Stimulated activated CD8-positive, alpha-beta memory T cell treated with anti-CD3 and anti-CD28 coated beads, Interleukin-12 subunit alpha, Interleukin-12 subunit beta, amount 100 ng/mL, for 1 hour (primary cell): ENCODE data around the gene RNF112.

Experiments used
- DNase-seq: peaks from one replicate; pipeline ENCODE4 v3.0.0-alpha.2; 2020; ENCODE audit warnings: low read depth

Gene RNF112

DNA sequence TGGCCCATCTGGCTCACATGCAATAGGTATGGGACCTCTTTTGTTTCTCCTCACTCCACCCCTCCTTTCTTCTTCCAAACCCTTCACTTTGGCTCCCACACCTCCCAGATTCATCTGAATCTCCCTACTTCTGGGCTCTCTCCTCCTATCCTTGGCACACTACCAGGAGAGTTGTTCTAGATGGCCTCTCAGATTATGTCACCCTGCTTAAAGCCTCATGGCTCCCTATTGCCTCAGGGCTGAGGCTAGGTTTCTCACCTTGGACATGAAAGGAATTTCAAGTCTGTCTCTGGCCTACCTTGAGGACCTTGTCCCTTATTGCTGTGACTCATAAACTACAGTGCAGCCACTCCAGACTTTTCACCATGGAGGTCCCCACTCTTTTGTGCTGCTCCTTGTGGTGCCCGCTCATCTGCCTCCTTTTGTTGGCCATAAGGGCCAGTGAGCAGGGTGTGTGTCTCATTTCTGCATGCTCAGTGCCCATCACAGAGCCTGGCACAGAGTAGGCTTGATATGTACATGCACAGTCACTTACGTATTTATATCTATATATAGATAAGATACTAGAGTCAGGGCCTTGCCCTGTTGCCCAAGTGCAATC, 23.0 kb upstream of the RNF112 start:
- DNase-seq: no peak

DNA sequence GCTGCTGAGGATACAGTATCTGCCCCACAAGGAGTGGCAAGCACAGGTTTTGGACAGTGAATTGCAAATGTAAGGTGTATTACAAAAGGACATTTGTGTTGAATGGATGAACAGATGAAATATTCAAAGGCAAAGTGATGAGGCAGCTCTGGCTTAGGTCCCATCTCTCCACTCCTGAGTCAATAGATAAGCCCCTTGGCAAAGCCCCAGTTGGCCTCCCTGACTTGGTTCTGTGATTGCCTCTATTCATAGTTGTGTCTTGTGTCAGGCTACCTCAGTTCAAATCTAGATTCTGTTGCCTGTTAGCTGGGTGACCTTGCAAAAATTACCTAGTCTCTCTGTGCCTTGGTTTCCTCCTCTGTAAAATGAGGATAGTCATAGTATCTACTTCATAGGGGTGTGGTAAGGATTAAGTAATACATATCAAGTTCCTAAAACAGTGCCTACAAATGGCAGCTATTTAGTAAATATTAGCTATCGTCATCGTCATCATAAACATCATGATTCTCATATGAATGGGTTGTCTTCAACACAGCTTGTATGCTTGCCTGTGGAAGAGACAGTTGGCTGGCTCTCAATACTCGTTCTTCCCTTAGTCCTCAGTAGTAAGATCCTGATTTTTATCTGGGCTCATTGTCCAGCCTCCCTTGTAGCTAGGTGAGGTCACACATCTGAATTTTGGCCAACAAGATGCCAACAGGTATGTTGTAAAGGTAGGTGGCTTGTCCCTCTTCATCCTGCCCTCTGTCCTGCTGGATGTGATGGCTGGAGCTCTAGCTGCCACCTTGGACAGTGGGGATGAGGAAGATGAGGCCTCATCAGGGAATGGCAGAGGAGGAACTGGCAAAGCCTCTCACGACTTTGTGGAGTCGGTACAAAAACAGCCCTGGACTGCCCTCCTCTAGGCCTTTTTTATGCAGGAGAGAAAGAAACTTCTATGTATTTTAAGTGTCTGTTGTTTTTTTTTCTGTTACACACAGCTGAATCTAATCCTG, 21.9 kb upstream of the RNF112 start:
- DNase-seq: no peak

DNA sequence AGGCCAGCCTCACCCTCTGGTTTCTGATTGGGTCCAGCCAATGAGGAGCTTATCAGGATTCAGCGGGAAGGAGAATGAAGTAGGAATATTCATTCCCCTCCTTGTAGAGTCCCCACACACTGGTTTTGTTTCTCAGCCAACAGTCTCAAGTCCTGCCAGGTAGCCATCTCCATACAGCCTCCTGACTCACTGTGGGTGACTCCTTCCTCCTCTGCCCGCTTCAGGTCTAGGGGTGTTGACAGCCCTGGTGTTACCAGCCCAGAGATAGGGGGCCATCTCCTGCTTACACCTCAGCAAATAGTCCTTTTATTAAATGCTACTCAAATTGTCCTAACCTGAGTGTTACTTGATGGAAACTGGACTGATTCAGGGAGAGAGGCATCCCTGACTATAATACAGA, 20.1 kb upstream of the RNF112 start:
- DNase-seq: no peak

DNA sequence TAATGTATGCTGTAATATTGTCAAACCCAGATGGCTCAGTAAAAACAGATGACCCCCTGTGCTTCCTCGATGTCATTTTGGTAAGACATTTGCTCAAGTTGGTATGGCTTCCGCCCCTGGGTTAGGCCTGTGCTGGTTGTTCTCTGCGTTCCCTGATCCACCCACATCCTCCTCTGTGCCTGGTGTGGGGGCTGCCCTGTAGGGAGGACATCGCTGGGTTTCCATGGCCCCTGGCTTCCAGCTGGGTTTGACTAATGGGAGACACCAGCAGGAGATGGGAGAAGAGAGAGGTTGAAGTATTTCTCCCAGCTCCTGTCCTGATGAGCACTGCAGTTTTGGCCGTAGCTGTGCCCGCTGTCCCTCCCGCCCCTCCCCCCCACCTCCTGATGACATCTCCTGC, 19.6 kb upstream of the RNF112 start:
- no peak for DNase-seq

DNA sequence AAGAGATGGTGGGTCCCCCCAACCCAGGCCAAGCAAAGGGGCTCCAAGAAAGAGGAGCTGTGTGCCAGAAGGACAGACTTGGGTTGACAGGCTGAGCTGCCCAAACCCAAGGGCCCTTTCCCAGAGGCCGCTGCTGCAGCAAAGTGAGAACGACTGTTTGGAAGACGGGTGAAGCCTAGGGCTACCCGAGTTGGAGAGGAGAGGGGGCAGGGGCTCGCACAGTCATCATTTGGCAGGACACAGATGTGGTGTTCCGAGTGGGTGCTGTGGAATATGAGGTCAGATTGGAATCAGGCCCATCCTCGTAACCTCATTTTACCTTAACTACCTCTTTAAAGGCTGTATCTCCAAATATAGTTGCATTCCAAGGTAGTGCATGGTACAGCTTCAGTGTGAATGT, 18.7 kb upstream of the RNF112 start:
- DNase-seq: no peak

DNA sequence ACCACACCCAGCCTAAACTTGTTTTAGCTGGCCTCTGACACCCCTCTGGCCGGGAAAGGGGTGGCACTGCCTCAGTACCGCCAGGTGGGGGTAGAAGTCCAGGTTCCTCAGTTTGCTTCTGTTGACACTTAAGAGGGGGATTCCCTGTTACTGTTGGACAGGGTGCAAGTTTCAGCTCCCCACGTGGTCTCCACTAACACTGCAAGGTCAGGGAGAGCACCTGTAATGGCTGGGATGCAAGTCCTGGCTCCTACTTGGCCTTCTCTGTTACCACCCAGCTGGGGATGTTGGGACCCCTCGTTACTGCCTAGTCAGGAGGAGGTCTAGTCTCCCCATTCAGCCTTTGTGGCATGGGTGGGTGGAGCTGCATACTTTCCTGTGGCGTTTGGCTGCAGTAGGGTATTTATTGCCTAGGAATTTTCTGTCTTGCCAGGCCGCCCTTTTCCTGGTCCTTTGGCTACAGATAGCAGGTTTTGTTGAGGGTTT, 13.4 kb upstream of the RNF112 start:
- no peak for DNase-seq

DNA sequence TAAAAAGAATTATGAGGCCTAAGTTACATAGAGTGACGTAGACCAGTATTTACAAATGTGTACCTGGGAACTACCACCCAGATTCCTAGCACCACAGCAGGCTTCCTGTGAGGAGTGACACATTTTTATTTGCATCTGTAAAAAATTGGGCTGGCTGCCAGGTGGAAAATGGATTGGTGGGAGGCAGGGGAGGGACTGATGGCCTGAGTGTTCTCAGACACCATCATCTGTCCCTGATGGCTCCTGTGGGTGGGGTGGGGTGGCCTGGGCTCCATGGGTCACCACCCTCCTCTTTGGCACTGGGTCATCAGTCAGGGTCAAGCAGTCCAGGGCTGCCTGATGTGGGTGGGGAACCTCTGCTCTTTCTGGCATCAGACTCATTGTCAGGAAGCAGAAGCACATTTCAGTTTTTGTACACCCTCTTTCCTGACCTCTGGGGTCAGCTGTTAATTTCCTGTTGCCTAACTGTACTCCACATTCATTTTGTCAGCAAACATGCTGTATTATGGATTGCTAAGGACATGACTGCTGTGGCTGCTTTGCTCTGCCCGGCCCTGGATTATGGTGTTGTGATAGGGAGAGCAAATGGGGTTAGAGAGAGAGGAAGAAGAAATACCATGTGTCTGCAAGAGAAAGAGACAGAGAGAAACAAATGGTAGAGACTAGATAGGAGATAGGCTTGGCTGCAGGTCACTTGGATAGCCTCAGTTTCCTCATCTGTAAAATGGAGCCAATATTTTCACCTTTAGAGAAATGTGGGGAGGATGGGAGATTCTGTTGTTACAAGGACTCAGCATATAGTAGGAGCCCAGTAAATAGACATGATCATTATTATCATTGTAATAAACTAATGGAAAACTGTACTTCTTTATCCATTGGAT, 12.5 kb upstream of the RNF112 start:
- no peak for DNase-seq

DNA sequence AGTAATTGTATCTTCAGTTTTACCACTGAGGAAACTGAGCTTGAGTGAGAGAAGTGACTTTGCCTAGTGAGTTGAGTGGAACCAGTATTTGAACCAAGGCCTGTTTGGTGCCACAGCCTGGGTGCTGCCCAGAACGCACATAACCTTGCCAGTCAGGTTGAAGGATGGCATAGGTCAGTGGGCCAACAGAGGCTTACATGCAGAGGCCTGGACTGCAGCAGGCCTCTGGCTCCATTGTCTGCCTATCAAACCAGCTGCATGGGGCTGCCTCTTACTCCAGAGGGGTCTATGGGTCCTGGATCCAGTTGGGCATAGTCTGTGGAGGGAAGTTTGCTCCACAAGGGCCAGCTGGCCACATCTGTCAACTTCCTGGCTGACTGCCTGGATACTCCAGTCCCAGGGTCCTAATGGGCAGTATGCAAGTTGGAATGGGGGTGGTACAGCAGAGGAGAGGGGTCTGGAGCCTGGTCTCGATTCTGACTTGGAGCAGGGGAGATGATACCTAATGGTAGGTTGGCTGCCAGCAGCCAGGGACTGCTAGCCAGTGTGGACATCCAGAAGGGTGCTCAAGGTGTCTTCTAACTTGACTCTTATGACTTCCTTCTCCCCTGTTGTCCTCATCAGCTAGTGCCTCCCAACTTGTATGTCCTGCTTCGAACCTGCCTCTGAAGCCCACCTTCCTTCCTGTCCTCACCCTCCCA, 11.1 kb upstream of the RNF112 start:
- DNase-seq: no peak

DNA sequence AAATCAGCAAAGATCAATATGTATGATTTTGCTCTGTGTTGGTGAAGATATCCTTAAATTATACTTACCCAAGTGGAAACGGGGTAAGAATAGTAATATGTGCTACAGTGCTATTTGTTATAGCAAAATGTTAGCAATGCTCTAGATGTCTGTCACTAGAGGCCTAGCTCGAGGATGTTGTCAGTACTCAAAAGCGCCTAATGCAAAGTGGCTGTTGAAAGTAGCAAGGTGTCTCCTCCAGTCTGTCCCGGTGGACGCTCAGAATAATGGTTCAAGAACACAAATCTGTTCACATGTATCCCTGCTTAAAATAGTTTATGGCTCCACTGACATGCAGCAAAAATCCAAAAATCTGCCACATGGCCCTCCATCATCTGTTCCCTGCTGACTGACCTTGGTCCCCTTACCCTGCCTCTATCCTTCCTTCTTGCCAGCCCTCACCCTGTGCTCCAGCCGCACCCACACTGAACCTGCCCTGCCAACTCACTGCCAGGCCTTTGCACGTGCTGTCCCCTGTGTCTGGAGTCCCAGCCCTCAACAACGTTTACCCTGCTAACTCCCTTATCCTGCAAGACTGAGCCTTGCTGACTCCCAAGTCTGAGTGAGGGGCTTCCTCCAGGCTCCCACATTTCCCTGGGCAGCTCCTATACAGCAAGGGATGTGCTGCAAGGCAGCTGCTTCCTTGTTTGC, 9.6 kb upstream of the RNF112 start:
- no peak for DNase-seq

DNA sequence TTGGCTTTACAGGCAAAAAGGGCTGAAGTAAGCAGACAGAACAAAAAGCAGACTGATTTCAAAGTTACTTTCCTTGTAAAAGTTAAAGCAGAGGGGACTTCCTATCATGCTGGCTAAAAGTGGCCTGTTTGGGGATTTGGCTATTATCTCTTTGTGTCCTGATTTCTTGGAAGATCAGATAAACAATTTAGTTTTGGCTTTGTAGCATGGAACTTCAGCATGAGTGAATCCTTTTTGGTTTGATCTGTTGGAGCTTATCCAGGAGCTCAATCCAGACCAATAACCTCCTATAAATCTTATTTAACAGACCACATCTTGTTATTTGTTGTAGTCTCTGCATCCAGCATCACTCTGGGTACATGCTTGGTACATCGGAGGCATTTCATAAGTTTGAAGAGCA, 8.9 kb upstream of the RNF112 start:
- DNase-seq: no peak

DNA sequence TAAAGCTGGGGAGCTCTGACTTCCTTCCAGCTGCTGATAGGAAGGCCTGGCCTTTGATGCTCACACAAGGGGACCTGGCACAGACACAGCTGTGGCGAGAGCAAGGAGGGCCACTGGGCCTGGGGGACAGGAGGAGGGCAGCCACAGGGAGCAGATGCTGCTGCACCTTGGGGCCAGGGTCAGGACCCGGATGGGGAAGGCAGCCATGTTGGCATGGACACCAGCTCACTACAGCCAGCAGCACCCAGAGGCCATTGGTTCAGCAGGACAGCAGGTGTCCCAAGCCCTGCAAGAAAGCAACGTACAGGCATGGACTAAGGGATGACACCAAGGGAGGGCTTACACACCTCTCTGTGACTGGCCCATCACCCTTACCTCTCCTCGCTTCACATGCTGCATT, 8.0 kb upstream of the RNF112 start:
- no peak for DNase-seq

DNA sequence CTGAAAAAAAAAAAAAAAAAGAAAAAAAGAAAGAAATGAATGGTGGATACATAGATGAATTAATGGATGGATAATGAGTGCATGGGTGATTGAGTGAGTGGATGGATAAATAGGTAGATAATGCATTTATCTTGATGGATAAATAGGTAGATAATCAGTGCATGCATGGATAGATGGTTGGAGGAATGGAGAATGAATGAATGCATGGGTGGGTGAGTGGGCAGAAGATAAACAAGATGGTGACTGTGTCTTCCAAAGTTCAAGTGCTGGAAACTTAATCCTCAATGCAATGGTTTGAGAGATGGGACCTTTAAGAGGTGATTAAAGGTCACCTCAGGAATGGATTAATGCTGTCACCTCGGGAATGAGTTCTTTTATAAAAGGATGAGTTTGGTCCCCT, 6.8 kb upstream of the RNF112 start:
- no peak for DNase-seq

DNA sequence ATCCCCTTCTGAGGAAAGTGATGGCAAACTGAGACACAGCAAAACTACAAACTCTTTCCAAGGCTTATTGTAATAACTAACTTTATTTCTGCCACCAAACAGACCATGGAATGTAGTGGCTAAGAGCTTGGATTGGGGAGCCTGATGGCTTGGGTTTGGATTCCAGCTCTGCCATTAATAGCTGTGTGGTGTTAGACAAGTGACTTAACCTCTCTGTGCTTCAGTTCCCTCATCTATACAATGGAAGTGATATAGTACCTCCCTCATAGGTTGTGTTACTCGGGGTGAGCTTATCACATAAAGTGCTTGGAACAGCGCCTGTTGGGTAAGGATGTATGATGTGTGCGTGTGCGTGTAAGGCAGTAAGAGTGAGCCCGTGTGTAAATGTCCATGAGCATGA, 5.9 kb upstream of the RNF112 start:
- no peak for DNase-seq

DNA sequence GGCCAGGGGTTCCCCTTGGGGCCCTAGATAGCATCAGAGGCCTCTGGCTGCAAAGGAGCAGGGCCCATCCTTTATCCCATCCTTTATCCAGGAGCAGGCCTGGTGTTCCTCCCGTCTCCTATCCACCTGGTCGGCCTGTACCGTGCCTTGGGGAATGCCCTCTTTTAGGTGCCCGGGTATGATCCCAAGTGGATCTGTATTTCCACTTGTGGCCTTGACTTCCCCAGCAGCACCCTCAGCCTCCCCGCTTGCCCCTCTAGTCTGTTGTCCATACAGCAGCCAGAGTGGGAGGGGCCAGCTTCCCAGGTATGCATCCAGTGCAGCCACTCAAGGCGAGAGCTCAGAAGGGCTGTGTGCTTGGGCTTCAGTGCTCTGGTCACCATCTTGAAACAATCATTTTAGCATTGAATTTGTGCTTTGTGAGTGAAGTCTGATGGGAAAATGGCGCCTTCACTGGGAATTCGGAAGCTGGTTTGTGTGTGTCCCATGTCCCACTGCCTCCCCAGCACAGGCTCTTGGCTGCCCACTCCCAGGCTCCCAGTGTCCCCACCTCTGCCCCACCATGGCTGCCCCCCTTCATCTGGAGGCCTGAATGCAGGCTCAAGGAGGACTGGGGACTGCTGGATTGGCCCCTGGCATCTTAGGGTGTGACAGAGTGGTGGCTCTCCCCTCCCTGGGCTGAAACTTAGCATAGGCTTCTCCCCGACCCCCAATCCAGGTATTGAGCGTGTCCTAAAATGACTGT, 3.3 kb upstream of the RNF112 start:
- DNase-seq: no peak

DNA sequence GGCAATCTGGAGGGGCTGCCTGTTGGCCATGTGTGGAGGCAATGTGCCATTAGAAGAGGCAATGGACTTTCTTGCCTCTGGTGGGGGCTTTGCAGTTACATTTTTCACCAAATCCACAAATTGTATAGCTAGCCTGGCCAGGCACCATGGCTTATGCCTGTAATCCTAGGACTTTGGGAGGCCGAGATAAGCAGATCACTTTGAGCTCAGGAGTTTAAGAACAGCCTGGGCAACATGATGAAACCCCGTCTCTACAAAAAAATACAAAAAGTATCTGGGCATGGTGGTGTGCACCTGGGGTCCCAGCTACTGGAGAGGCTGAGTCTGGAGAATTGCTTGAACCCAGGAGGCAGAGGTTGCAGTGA, 2.7 kb upstream of the RNF112 start:
- DNase-seq: no peak

DNA sequence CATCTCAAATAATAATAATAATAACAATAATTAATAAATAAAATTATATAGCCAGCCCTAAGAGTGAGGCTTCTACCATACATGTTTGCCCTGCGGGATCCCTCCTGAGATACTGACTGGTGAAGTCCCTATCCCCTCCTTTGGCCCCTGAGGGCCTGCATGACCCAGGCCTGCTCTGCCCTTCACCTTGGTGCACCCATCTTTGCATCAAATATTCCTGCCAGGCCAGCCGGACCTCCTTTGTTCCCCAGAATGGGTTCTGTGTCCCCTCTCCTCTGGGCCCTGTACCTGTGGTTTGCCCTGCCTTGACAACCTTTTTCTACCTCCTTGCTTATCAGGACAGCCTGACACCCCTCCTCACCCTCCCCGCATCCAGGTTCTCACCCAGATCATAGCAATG, 2.0 kb upstream of the RNF112 start:
- DNase-seq: no peak

DNA sequence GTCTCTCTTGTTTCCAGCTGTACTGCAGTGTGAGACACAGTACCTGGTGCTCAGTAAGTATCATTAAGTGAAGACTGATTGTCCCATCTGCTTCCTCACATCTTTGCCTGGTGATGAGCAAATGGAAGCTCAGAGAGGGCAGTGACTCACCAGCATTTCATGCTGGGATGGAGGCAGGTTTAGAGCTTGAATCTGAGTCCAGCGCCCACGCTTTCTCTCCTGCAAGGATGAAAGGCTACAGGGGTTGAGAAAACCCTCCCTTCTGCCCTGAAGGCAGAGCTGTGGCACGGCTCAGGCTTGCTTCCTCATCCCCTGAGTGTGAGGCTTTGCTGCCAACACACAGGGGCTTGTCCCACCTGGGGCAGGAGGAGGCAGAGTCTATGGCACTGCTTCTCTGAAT, 1.5 kb upstream of the RNF112 start:
- no peak for DNase-seq

DNA sequence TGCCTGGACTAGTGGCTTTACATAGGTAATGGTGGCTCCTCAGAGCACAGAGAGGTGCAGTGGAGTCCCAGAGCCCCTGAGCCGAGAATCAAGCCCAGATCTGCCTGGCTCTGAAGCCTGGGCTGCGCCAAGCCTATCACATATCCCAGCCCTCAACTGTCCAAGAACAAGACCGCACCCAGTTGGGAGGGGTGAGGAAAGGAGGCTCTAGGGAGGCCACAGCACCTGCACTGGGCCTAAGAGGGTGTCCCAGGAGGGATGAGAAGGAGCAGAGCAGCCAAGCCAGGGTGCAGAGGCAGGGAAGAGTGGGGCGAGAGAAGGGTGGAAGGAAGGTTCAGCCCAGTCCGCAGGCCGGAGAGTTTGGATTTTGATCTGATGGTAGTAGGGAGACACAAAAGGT, 941 bp upstream of the RNF112 start:
- DNase-seq: no peak

DNA sequence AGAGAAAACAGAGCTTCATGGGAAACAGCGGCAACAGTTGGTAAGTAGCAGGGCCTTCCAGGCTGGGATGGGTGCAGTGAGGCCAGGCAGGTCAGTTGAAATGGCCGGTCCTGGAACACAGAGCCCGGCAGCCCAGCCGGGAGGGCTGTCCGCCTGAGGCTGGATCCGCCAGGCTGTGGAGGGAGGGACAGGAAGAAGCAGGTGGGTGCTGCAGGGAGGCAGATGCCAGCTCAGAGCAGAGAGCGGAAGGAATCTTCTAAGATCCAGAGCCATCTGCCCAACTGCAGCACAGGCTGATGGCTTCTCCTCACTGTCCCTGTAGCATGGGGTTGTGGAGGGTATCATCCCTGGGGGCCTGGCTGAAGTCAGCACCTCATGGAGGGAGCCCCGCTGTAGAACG, 599 bp downstream of the RNF112 start:
- DNase-seq: no peak

DNA sequence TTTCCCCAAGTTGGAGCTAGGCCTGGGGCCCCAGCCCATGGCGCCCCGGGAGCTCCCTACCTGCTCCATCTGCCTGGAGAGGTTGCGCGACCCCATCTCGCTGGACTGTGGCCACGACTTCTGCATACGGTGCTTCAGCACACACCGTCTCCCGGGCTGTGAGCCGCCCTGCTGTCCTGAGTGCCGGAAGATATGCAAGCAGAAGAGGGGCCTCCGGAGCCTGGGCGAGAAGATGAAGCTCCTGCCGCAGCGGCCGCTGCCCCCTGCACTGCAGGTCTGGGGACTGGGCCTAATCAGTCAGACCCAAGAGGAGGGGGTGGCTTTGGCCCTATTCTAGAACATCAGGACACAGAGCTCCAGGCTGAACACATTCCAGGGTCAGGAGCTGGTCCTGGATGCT, 1.5 kb downstream of the RNF112 start:
- no peak for DNase-seq

DNA sequence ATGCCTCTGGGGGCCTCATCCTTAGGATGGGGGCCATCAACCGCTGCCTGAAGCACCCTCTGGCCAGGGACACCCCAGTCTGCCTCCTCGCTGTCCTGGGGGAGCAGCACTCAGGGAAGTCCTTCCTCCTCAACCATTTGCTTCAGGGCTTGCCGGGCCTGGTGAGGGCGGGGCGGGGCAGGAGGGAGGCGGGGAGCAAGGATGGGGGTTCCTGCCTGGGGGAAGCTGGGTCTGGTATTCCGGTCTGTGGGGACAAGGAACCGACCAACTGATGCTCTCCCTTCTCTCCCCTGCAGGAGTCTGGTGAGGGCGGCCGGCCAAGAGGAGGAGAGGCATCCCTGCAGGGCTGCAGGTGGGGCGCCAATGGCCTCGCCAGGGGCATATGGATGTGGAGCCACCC, 2.0 kb downstream of the RNF112 start:
- DNase-seq: no peak
